Frontal cortex (tissue), 4 donors: ENCODE results near the gene KAZN. TPM values are rescaled to one million over a fixed set of nuclear protein-coding genes. Genes with fewer than 3 reads are reported as not detected.

Experiments
- DNase-seq, 2 donors: peaks; one replicate each; pipeline ENCODE4 v3.0.0; 2012; ENCODE audit warnings: low spot score in 2 of 2
- FAIRE-seq: peaks from 2 replicates; lab custom pipeline; 2012; peaks lifted over from hg19 to GRCh38; lab: Jason Lieb, UNC
- total RNA-seq: library from RNA; depleted of rRNA; stranded (reverse); fragments of >200 nt; gene quantifications from one replicate; pipeline ENCODE4 v1.2.3, GENCODE V29; 2014
- donor health status: control.
- donor health status: control.
- donor health status: control.

The KAZN gene
- total RNA-seq, 1 donor from 2014 or later = 17.1 TPM

DNA sequence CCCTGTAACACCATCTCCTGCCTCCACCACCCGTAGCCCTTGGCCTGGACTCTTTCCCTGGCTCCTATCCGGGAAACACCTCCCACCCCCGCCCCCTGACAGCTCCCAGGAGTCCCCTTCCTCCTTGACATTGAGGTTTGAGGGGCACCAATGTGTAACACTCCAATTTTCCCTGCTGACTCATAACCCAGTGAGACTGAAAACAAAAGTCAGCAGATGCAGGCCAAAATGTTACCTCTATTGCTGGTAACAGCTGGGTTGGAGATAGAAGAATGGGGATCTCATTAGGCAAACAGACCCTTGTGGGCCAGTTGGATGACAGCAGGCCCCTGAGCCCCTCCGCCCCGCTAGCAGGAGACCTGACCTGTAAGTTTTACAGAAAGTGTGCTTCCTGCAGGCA lies 237.2 kb downstream of the KAZN start:
- FAIRE-seq = no peak
- no peak for DNase-seq

DNA sequence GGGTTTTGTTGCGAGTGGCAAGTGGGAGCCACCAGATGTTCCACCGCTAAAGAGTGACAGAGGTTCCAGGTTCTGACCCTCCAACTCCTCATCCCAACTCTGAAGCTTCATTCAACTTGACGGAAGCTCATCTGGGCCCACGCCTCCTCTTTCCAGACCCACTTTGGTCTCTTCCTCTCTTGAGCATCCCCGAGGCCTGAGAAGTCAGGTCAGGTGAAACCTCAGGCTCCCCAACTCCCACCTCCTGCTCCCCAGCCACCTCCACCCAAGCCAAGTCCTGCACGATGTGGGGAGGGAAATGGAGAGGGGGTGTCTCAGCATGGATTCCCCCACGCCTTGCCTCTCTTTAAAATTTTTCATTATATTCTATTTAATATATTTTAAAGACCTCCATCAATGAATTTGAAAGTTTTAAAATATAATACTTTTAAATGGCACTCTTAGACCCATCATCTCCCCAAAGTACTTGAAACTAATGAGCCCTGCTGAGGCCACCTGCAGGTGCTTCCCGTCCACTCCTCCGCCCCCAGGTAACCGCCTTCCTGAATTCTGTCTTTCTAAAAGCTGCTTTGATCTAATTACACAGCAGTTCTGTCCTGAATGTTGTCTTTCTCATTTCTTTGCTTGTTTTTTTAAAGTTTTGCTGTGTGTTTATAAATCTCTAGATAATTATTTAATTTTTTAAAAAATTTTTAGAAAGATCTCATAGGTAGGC lies 238.1 kb downstream of the KAZN start:
- DNase-seq (no peak), FAIRE-seq (no peak)

DNA sequence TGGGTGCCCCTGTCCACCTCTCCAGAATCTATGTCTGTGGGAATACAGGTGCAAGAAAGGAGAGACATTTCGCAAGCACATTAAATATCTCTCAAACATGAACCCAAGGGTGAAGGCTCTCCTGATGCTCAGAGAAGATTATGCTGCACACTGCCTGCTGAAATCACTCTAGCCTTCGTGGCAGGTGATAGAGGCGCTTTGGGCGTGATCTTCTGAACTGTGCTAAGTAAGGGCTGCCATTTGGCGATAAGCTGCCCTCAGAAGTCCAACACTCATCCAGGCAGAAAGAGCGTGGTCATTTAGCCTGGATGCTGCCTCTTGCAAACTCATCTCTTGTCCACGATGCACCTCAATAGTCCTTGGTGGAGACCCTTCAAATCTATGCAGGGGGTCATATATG lies 241.9 kb downstream of the KAZN start:
- no peak for FAIRE-seq
- no peak for DNase-seq

DNA sequence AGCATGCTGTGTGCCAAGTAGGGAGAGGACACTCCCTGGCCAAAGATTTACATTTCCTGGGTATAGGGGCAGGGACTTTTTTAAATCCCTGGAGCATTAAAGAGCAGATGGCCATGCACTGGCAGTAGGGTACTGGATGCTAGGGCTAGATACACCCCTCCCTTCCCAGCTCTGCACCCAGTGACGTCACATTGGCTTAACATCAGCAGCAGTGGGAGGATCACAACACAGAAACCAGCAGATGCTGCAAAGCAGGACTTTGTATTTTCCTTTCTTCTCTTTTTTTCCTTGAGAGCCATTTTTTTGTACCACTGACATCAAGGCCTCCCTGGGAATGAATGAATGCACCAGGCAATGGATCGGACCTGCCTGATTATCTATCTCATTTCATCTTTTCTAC lies 243.0 kb downstream of the KAZN start:
- DNase-seq = no peak
- no peak for FAIRE-seq

DNA sequence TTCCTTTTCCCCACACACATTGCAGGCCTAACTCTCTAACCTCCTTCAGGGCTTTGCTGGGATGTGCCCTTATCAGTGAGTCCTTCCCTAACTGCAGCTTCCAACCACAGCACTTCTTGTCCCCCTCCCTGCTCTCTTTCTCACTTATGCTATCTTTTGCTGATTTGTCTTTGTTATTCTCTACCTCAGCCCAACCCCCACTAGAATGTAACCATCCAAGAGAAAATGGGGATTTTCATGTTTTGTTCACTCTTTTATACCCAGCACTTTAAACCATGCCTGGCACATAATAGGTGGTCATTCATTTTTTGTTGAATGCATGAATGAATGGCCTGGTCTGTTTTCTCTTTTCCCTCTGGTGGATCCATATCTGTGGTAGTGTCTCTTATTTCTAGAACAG lies 243.5 kb downstream of the KAZN start:
- DNase-seq (no peak), FAIRE-seq (no peak)

DNA sequence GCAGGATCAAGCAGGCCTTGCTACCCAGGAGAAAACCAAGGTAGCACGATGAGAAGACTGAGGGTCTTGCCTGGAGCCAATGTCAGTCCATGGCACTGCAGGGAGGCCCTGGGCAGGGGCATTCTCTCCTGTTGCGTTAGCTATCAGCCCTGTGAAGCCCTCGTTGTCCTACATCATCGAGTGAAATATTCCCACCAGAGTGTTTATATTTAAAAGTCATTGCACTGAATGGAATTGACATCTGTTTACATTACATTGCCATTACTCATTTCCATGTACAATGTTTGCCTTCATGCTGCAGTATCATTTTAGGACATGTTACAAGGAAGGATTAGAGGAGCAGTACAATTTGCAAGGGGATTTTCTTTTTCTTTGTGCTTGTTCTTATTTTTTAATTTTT lies 243.9 kb downstream of the KAZN start:
- FAIRE-seq (no peak), DNase-seq (no peak)

DNA sequence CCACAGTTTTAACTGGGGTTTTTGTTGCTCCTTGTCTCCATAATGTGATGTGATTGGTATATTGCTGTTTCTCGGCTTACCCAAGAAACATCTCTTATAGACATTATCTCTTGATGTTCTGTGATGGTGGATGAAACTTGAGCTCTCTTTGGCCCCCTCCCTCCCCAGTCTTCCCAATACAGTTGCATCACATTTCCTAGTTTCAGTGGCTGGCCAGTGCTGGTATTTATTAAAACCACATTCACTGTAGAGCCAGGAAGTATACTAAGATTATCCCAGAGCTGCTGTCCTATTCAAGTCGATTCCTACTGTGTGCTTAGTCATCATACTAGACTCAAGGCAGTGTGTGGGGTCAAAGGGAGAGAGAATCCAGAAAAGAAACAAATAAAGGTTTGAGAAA lies 244.4 kb downstream of the KAZN start:
- no peak for DNase-seq
- FAIRE-seq = no peak

DNA sequence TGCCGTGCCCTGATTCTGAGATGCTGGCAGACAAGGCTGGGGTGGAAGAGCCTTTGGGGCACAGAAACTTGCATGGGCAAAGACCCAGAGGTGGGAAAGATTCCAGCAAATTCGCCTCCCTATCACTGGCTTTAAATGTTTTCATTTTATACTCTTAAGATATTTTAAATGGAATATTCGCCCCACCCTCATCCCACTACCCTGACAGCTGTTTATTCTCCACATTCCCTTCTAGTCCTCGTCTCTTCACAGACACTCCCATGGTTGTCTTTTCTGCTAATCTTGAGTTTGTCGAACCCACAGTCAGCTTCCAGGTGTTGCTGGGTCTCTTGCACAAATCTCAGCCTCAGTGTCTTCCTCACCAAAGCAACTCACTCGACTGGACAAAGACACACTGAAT lies 245.0 kb downstream of the KAZN start:
- FAIRE-seq = no peak
- DNase-seq = no peak

DNA sequence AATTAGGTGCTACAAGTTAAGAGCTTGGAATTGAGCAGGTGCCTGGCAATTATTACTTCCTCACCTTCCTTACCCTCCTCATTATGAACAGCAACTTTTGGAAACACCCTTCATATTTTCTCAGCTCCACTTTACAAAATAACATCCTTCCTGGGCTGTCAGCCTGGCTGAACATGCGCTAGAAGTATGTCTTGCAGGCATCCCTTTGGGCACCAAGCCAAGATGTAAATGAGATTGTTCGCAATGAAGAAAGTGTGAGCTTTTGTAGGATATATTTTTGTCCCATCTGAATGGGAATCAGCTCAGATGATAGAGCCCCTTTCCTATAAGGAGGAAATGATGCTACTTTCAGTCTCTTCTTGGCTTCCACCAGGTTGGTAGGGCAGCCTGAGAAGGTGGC lies 245.9 kb downstream of the KAZN start:
- FAIRE-seq = no peak

DNA sequence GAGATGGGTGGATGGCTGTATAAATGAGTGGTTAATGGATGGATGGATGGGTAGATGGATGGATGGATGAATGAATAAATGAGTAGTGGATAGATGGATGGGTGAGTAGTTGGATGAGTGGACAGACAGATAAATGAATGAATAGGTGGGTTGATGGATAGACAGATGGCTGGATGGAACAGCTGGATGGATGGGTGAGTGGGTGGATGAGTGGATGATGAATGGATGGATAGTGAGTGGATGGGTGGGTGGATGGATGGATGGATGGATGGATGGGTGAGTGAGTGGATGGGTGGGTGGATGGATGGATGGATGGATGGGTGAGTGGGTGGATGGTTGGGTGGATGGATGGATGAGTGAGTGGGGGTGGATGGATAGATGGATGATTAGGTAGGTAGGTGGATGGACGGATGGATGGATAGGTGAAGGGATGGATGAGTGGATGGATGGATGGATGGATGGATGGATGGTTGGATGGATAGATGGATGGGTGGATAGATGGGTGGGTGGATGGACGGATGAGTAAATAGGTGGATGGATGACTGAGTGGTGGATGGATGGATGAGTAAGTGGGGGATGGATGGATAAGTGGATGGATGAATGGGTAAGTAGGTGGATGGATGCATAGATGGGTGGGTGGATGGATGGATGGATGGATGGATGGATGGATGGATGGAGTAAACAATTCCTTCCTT lies 246.6 kb downstream of the KAZN start:
- FAIRE-seq (no peak), DNase-seq (no peak)

More for the DNA sequence above, 245.9 kb downstream of the KAZN start:
- no peak for DNase-seq

DNA sequence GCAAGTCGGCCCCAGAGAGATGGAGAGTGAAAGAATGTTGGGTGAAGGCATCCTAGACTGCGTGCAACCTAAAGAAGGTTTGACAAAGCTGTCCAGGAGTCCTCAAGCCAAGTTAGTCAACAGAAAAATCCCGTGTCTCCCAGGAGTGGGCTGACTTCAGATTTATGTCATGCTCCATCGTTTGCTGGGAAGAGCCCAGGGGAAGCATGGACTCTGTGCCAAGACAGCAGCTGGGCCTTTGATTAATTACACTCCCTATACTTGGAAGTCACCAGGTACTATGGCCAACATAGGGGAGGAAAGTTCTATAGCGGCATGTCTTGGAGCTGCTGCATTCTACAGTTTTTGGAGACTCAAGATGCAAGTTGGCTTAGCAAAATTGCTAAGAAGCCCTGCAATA lies 247.4 kb downstream of the KAZN start:
- no peak for FAIRE-seq
- no peak for DNase-seq

DNA sequence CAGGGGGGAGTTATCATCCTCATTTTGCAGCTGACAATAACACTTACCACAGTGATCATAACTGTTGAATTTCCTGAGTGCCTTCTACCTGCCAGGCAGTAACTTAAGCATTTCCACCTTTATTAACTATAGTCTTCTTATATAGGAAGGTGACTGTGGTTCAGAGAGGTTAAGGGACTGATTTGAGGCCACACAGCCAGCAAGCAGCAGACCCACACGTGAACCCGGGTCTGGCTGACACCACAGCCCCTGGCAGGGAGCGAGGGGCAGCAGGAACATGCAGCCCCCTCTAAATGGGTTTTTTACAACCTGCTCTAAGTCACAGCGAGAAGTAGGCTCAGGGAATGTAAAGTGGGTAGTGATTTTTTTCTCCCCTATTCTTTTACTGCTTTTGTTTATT lies 248.2 kb downstream of the KAZN start:
- FAIRE-seq (no peak), DNase-seq (no peak)

DNA sequence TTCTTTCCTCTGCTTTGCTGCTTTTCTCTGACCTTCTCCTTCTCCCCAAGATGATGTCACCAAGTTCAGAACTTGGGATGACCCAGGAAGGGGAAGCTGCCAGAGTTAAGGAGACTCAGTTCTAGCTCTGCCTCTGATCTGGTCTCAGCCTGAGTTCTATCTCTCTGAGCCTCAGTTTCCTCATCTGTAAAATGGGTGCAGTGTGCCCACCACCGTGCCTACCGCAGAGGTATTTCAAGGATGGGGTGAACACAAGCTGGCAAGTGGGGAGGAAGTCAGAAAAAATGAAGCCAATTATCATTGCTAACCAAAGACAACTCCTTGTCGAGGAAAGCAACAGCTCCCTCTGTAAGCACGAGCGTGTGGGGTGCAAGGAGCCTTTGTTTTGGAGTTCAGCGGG lies 249.7 kb downstream of the KAZN start:
- FAIRE-seq (no peak), DNase-seq (no peak)

DNA sequence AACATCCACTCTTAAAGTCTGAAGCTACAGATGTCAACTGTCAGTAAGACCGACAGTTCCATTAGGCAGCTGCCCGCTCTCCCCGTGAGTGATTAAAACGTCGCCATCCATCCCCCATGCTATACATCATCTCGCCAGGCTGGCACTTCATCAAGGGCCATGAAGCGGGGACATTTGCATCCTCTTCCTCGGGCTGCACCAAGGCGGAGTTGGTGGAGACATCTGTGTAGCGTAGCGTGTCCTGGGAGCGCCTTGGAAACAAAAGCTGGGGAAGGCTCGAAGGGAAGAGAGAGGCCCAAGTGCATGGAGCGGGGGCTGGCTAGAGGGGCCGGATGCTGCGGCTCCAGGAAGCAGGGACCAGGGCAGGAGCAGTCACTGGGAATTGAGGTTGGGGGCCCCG lies 250.1 kb downstream of the KAZN start:
- FAIRE-seq = no peak
- no peak for DNase-seq

DNA sequence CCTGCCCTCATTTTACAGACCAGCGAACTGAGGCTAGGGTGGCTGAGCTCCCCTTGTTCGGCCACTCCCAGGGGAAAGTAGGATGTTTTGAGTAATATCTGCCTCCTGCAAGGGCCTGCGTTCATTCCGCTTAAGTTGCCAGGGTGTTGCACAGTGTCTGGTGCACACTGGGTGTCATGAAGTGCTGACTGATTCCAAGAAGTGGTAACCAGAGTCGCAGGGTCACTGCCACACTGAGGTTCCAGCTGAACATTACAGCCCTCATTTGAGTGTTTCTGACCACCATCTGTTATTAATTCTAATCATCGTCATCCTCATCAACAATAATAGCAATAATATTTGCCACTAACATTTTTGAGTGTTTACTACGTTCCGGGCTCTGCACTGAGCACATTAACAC lies 250.6 kb downstream of the KAZN start:
- FAIRE-seq (no peak), DNase-seq (no peak)

DNA sequence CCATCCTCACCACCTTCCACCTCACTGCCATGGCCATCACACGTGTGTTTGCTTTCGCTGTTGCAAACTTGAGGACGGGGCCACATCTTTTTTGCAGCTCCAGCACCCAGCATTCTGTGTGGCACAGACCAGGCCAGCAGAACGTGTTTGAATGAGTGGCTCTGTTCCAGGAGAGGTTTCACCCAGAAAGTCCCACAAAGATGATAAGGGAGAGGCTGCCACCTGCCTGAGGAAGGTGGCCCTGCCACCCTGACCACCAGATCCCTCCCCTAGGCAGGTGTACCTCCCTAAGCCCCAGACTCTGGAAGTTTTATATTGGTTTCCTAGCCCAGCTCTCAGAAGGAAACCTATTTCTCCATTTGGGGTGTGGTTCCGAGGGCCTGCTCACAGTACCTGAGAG lies 252.1 kb downstream of the KAZN start:
- FAIRE-seq (no peak), DNase-seq (no peak)

DNA sequence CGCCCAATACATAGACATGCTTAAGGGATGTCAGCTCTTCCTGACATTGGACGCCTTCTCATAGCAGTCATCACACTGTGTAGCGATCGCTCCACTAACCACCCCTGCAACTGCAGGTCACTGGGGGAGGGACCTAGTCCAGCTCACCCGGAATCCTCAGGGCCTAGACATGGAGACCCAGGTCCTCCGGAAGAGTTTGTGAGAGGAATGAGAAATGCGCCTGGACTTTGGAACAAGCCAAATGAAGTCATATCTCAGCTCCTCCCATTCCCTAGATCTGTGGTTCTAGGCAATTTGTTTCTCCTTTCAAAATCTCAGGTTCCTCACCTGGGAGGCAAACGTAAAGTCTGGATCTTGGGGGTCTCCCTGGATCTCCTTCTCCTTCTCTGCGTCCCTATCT lies 253.3 kb downstream of the KAZN start:
- no peak for FAIRE-seq
- DNase-seq = no peak

DNA sequence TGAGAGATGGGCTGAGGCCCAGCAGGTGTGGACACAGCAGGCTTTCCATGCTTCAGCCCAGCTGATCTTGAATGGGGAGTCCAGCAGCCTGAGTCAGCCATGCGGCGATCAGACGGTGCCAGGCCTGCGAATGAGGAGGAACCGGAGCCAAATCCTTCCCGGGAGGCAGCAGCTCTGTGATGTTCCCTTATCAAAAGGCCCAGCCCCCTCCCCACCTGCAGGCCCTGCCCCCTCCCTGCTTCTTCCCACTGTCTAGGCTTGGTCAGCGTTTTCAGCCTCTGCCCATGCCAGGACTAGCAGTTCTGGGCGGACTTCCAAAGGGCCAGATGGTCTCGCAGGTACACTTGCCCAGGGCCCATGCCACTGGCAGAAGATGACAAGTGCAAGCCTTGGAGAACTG lies 253.8 kb downstream of the KAZN start:
- FAIRE-seq (no peak), DNase-seq (no peak)

DNA sequence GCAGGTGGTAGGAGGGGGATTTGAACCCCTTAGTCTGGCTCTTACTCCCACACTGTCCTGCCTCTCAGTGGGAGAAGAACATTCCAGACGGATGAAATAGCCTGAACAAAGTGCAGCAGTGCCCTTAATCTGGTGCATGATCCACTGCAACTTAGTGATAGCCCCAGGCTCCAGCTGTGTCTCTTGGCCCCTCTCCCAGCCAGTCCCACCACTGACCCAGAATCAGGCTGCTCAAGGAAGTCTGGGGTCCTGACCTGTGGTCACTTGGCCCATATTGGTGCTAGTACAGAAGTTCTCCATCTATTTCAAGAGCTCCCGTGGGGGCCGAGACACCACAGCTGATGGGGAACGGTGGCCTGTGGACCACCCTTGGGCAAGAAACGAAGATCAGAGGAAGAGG lies 255.0 kb downstream of the KAZN start:
- FAIRE-seq (no peak), DNase-seq (no peak)

DNA sequence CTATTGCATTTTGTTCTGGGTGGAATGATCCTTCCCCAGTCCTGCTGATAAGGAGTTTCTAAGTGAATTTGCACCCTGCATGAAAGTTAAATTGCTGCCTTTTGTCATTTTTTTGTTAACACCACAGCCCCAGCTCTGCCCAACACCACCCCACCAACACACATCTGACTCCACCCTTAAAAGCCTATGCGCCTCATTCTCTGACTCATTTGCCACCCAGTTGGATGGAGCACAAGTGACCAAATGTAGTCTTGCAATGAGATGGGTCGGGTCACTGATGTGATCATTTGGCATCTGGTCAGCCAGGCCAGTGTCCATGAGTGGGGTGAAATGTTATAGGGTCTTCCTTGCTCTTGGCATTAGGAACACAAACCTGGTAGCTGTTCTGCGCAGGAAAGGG lies 256.8 kb downstream of the KAZN start:
- DNase-seq (no peak), FAIRE-seq (no peak)

DNA sequence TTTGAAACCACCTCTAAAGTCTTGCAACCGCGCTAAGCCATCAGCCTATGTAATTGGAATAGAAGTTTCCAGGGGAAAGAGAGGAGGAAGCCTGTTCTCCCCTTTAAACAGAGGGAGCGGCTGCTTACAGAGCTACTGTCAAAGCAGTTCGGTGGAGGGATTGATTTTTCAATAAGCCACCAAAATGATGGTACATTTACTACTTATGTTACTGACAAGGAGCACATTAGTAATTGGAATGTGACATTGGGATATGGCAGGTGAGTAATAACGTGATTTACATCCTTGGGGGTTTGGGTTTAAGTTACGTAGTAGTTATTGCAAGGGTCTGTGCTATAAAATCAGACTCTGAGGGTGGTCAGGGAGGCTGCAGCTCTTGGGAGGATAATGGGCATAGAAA lies 257.3 kb downstream of the KAZN start:
- no peak for FAIRE-seq

More for the DNA sequence above, 257.3 kb downstream of the KAZN start:
- DNase-seq = no peak
